ENCODE results near the gene OR14A16.

GRCh38 chr1:247864644-247865043 is 40.7 kb upstream of the OR14A16 start:
- TF ChIP-seq, protein P1, sequence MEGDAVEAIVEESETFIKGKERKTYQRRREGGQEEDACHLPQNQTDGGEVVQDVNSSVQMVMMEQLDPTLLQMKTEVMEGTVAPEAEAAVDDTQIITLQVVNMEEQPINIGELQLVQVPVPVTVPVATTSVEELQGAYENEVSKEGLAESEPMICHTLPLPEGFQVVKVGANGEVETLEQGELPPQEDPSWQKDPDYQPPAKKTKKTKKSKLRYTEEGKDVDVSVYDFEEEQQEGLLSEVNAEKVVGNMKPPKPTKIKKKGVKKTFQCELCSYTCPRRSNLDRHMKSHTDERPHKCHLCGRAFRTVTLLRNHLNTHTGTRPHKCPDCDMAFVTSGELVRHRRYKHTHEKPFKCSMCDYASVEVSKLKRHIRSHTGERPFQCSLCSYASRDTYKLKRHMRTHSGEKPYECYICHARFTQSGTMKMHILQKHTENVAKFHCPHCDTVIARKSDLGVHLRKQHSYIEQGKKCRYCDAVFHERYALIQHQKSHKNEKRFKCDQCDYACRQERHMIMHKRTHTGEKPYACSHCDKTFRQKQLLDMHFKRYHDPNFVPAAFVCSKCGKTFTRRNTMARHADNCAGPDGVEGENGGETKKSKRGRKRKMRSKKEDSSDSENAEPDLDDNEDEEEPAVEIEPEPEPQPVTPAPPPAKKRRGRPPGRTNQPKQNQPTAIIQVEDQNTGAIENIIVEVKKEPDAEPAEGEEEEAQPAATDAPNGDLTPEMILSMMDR (IDR thresholded peaks at IDR 0.05; ENCODE audit: low read depth, low read length, missing input control) = no peak
- TF ChIP-seq TAF1 (conservative IDR thresholded peaks at IDR 0.05) = no peak
- TF ChIP-seq JUND (IDR thresholded peaks at IDR 0.05) = no peak
- no peak for TF ChIP-seq RAD21 (IDR thresholded peaks at IDR 0.05)

Data from liver (tissue), 3 donors.